Transverse colon (tissue), 4 donors: ENCODE measurements around the gene SLC2A1.

Experiments used
- EP300 ChIP-seq: sonication (generic); formaldehyde crosslinking; IDR thresholded peaks from one replicate; pipeline ENCODE4 v1.6.1; 2017; ENCODE audit warnings: antibody characterized with exemption, low read depth
- POLR2A ChIP-seq: fragments of 450-650 bp; IDR thresholded peaks from one replicate; pipeline ENCODE4 v1.6.1; 2016; ENCODE audit warnings: antibody characterized with exemption, mild to moderate bottlenecking, moderate library complexity
- POLR2AphosphoS5 ChIP-seq, 3 donors: sonication (generic); formaldehyde crosslinking; IDR thresholded peaks; one replicate each; pipeline ENCODE4 v1.6.1; 2016; ENCODE audit warnings: antibody characterized with exemption in 3 of 3
- TF ChIP-seq, protein P1 (sequence below), 5 experiments: fragments of 200-600 bp in 3 of 5; fragments of 450-650 bp in 2 of 5; sonication (generic) in 3 of 5; IDR thresholded peaks; 1 replicate in 2 of 5; 2 replicates in 3 of 5; pipeline ENCODE4 v1.5.1; 2016 to 2017; ENCODE audit warnings: antibody characterized with exemption in 5 of 5, inconsistent platforms in 3 of 5, mild to moderate bottlenecking in 2 of 5, moderate library complexity in 1 of 5

DNA sequence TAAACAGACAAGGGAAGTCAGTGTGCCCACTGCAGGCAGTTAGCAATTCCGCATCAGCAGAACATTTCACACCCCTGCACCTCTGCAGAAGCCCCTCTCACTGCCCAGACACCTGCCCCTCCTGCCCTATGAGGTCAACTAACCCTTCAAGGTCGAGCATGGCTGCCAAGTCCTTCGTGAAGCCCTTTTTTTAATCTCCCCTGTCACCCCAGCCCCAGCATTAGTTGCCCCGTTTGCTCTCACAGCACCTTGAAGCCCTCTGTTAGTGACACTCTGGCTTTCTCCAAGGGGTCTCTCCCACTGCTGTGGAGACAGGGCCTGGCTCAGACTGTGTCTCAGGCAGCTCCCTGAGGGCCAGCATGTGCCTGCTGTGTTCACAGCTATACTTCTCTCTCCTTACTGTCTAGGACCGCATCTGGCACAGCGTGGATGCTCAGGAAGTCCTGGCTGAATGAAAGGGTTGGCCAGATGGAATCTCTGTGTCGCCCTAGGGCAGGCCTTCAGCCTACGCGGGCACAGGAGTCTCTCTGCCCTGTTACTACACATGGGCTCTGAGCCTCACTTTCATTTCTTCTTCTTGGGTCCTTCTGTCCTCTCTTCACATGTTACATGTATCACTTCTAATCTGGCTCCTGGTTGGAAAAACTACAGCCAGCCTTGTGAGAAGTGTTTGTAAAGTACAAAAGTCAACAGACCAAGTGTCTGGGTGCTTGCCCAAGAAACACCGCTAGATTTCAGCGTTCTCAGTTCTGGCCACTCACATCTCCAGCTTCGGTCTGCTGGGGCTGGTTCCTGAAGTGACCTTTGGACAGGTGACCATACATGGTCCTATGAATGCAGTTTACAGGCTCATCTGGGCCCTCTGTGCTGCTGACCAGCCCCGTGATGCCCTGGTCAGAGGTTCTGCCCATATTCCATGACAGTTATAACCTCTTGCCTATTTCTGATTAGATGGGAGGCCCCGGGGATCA is 19.7 kb downstream of the SLC2A1 start:
- TF ChIP-seq, protein P1, sequence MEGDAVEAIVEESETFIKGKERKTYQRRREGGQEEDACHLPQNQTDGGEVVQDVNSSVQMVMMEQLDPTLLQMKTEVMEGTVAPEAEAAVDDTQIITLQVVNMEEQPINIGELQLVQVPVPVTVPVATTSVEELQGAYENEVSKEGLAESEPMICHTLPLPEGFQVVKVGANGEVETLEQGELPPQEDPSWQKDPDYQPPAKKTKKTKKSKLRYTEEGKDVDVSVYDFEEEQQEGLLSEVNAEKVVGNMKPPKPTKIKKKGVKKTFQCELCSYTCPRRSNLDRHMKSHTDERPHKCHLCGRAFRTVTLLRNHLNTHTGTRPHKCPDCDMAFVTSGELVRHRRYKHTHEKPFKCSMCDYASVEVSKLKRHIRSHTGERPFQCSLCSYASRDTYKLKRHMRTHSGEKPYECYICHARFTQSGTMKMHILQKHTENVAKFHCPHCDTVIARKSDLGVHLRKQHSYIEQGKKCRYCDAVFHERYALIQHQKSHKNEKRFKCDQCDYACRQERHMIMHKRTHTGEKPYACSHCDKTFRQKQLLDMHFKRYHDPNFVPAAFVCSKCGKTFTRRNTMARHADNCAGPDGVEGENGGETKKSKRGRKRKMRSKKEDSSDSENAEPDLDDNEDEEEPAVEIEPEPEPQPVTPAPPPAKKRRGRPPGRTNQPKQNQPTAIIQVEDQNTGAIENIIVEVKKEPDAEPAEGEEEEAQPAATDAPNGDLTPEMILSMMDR (IDR thresholded peaks at IDR 0.05) = no peak
- TF ChIP-seq POLR2A (no peak), EP300 (no peak), POLR2AphosphoS5 (IDR thresholded peaks at IDR 0.05) (peak in 2 of 3 donors; percentile 22 to 52)
